ENCODE measurements around the gene NAPG.
"Not testable (repeated sequence)": the region's sequence is repeated elsewhere in the genome, so short reads cannot be mapped to it uniquely, and the experiment has no call there.

NAPG gene

DNA sequence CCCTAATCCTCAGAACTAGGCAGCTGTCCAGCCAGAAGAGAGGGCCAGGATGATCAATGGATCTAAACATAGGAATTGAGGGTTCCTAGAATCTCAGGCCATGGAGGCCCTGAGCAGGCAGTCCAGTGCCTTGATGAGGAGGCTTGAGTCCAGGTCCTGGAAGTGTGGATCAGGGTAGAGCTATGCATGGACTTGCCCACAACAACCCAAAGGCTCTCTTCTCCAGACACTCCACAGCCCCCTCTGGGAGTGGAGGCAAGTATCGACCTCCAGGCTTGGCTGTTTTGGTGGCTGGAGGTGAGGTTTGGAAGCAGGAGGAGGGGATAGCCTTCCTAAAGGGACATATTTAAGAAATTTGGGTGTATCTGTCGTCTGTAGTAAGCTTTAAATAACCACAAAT, 45.7 kb downstream of the NAPG start:
- H2AFZ ChIP-seq (ENCODE audit: low read depth, low read length) = no peak overlapping the region
- H3K79me2 ChIP-seq (ENCODE audit: insufficient read depth, low read length) = no peaks in the 10 kb centered on the region
- H3K4me2 ChIP-seq (ENCODE audit: insufficient read depth, low read length) = no peak overlapping the region
- TF ChIP-seq, protein P1, sequence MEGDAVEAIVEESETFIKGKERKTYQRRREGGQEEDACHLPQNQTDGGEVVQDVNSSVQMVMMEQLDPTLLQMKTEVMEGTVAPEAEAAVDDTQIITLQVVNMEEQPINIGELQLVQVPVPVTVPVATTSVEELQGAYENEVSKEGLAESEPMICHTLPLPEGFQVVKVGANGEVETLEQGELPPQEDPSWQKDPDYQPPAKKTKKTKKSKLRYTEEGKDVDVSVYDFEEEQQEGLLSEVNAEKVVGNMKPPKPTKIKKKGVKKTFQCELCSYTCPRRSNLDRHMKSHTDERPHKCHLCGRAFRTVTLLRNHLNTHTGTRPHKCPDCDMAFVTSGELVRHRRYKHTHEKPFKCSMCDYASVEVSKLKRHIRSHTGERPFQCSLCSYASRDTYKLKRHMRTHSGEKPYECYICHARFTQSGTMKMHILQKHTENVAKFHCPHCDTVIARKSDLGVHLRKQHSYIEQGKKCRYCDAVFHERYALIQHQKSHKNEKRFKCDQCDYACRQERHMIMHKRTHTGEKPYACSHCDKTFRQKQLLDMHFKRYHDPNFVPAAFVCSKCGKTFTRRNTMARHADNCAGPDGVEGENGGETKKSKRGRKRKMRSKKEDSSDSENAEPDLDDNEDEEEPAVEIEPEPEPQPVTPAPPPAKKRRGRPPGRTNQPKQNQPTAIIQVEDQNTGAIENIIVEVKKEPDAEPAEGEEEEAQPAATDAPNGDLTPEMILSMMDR (IDR thresholded peaks at IDR 0.05; ENCODE audit: borderline replicate concordance, extremely low read depth, low read length, poor library complexity, severe bottlenecking) = no peak
- no peak for TF ChIP-seq EZH2 (IDR thresholded peaks at IDR 0.05; ENCODE audit: borderline replicate concordance, low read depth, low read length, severe bottlenecking)
- ATAC-seq (ENCODE audit: insufficient read depth, low read depth) = no peak
- no peak overlapping the region for H3K9ac ChIP-seq (ENCODE audit: low read depth, low read length)
- no peak for DNase-seq
- H3K27me3 ChIP-seq (ENCODE audit: insufficient read depth, low read length, poor library complexity) = no peaks in the 10 kb centered on the region
- no peaks in the 10 kb centered on the region for H3K36me3 ChIP-seq (ENCODE audit: insufficient read depth, low read length)
- H3K4me1 ChIP-seq (ENCODE audit: insufficient read depth, low read length) = no peaks in the 10 kb centered on the region
- no peaks in the 10 kb centered on the region for H4K20me1 ChIP-seq (ENCODE audit: insufficient read depth, low read length)
- no peak overlapping the region for H3K27ac ChIP-seq (ENCODE audit: low read length)
- no peaks in the 10 kb centered on the region for H3K9me3 ChIP-seq (ENCODE audit: insufficient read depth, low read length, severe bottlenecking)
- H3K4me3 ChIP-seq (ENCODE audit: low read depth in 1 of 2, low read length in 2 of 2) = no peak overlapping the region

- not testable (repeated sequence) for H3K79me2 ChIP-seq (ENCODE audit: insufficient read depth, low read length); H3K4me1 ChIP-seq (ENCODE audit: insufficient read depth, low read length); H3K4me3 ChIP-seq (ENCODE audit: low read depth in 1 of 2, low read length in 2 of 2); H2AFZ ChIP-seq (ENCODE audit: low read depth, low read length); H3K27me3 ChIP-seq (ENCODE audit: insufficient read depth, low read length, poor library complexity); ATAC-seq (ENCODE audit: insufficient read depth, low read depth); H3K27ac ChIP-seq (ENCODE audit: low read length); H4K20me1 ChIP-seq (ENCODE audit: insufficient read depth, low read length); DNase-seq; H3K9ac ChIP-seq (ENCODE audit: low read depth, low read length); H3K4me2 ChIP-seq (ENCODE audit: insufficient read depth, low read length); H3K9me3 ChIP-seq (ENCODE audit: insufficient read depth, low read length, severe bottlenecking); H3K36me3 ChIP-seq (ENCODE audit: insufficient read depth, low read length)
These were observed 47.4 kb downstream of the NAPG start for GRCh38 chr18:10573261-10573660.

- not testable (repeated sequence) for H3K9ac ChIP-seq (ENCODE audit: low read depth, low read length); H3K79me2 ChIP-seq (ENCODE audit: insufficient read depth, low read length); H3K36me3 ChIP-seq (ENCODE audit: insufficient read depth, low read length); H3K4me2 ChIP-seq (ENCODE audit: insufficient read depth, low read length); DNase-seq; H3K9me3 ChIP-seq (ENCODE audit: insufficient read depth, low read length, severe bottlenecking); H3K27me3 ChIP-seq (ENCODE audit: insufficient read depth, low read length, poor library complexity); H3K4me1 ChIP-seq (ENCODE audit: insufficient read depth, low read length); H3K4me3 ChIP-seq (ENCODE audit: low read depth in 1 of 2, low read length in 2 of 2); H3K27ac ChIP-seq (ENCODE audit: low read length); H2AFZ ChIP-seq (ENCODE audit: low read depth, low read length); H4K20me1 ChIP-seq (ENCODE audit: insufficient read depth, low read length); ATAC-seq (ENCODE audit: insufficient read depth, low read depth)
These were observed 48.6 kb downstream of the NAPG start for GRCh38 chr18:10574412-10574811.

GRCh38 chr18:10577842-10578572, 52.2 kb downstream of the NAPG start:
- peak overlapping the region; percentile 27; the same call in 1 of the 2 replicates for H3K4me2 ChIP-seq (ENCODE audit: insufficient read depth, low read length)
- H3K9ac ChIP-seq (ENCODE audit: low read depth, low read length); H3K27ac ChIP-seq (ENCODE audit: low read length); ATAC-seq (ENCODE audit: insufficient read depth, low read depth); H3K79me2 ChIP-seq (ENCODE audit: insufficient read depth, low read length); H3K27me3 ChIP-seq (ENCODE audit: insufficient read depth, low read length, poor library complexity); H3K36me3 ChIP-seq (ENCODE audit: insufficient read depth, low read length); H3K9me3 ChIP-seq (ENCODE audit: insufficient read depth, low read length, severe bottlenecking); H4K20me1 ChIP-seq (ENCODE audit: insufficient read depth, low read length); H3K4me3 ChIP-seq (ENCODE audit: low read depth in 1 of 2, low read length in 2 of 2); H3K4me1 ChIP-seq (ENCODE audit: insufficient read depth, low read length): not testable (repeated sequence)
- DNase-seq = peak; percentile 35
- H2AFZ ChIP-seq (ENCODE audit: low read depth, low read length) = peak overlapping the region; percentile 47; the same call in 1 of the 2 replicates

- H3K4me2 ChIP-seq (ENCODE audit: insufficient read depth, low read length); H3K27ac ChIP-seq (ENCODE audit: low read length); H3K9ac ChIP-seq (ENCODE audit: low read depth, low read length); H3K9me3 ChIP-seq (ENCODE audit: insufficient read depth, low read length, severe bottlenecking); H3K36me3 ChIP-seq (ENCODE audit: insufficient read depth, low read length); H2AFZ ChIP-seq (ENCODE audit: low read depth, low read length); H3K4me3 ChIP-seq (ENCODE audit: low read depth in 1 of 2, low read length in 2 of 2); H3K27me3 ChIP-seq (ENCODE audit: insufficient read depth, low read length, poor library complexity); DNase-seq; H3K4me1 ChIP-seq (ENCODE audit: insufficient read depth, low read length); ATAC-seq (ENCODE audit: insufficient read depth, low read depth); H3K79me2 ChIP-seq (ENCODE audit: insufficient read depth, low read length); H4K20me1 ChIP-seq (ENCODE audit: insufficient read depth, low read length): not testable (repeated sequence)
These were observed 52.7 kb downstream of the NAPG start for GRCh38 chr18:10578573-10578899.

Measured in DND-41 (cell line).